ENCODE measurements around the gene ARHGAP44.

The ARHGAP44 gene

GRCh38 chr17:13010959-13011358 lies 221.7 kb downstream of the ARHGAP44 start:
- CTCF ChIA-PET: interaction anchor here (9.6 kb wide), 1 partner anchor 7 kb away, joined by 73 read pairs; no protein-coding TSS in a partner anchor
- POLR2A ChIA-PET: no interaction called here
- TF ChIP-seq, protein P1, sequence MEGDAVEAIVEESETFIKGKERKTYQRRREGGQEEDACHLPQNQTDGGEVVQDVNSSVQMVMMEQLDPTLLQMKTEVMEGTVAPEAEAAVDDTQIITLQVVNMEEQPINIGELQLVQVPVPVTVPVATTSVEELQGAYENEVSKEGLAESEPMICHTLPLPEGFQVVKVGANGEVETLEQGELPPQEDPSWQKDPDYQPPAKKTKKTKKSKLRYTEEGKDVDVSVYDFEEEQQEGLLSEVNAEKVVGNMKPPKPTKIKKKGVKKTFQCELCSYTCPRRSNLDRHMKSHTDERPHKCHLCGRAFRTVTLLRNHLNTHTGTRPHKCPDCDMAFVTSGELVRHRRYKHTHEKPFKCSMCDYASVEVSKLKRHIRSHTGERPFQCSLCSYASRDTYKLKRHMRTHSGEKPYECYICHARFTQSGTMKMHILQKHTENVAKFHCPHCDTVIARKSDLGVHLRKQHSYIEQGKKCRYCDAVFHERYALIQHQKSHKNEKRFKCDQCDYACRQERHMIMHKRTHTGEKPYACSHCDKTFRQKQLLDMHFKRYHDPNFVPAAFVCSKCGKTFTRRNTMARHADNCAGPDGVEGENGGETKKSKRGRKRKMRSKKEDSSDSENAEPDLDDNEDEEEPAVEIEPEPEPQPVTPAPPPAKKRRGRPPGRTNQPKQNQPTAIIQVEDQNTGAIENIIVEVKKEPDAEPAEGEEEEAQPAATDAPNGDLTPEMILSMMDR (IDR thresholded peaks at IDR 0.05; ENCODE audit: insufficient read depth, low read length, missing control alignments): no peak
- no peak for DNase-seq (ENCODE audit: low read depth, low spot score)
- no peak overlapping the region for H3K4me3 ChIP-seq (ENCODE audit: low read depth, low read length)

DNA sequence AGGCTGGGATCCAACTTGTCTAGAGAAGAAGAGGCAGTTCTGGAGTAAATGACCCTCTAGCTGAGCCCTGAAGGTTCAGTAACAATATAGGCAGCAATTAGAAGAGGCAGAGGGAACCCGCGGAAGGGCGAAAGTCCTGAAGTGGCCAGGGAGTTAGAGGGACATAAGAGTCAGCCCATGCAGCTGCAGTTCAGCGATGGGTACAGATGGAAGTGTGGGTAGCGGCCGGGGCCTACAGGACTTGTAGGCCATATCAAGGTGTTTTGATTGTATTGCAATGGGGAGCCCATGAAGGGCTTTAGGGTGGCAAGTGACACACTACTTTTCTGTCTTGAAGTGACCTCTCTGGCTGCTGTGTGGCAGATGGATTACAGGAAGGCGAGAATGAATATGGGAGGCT lies 225.5 kb downstream of the ARHGAP44 start:
- CTCF ChIA-PET: interaction anchor here (1.4 to 9.6 kb wide), 4 partner anchors 9 to 347 kb away, joined by 4 to 73 read pairs (median 6); no protein-coding TSS in a partner anchor
- H3K4me3 ChIP-seq (ENCODE audit: low read depth, low read length): no peak overlapping the region
- TF ChIP-seq, protein P1 (IDR thresholded peaks at IDR 0.05; ENCODE audit: insufficient read depth, low read length, missing control alignments): no peak
- no peak for DNase-seq (ENCODE audit: low read depth, low spot score)
- POLR2A ChIA-PET: no interaction called here

DNA sequence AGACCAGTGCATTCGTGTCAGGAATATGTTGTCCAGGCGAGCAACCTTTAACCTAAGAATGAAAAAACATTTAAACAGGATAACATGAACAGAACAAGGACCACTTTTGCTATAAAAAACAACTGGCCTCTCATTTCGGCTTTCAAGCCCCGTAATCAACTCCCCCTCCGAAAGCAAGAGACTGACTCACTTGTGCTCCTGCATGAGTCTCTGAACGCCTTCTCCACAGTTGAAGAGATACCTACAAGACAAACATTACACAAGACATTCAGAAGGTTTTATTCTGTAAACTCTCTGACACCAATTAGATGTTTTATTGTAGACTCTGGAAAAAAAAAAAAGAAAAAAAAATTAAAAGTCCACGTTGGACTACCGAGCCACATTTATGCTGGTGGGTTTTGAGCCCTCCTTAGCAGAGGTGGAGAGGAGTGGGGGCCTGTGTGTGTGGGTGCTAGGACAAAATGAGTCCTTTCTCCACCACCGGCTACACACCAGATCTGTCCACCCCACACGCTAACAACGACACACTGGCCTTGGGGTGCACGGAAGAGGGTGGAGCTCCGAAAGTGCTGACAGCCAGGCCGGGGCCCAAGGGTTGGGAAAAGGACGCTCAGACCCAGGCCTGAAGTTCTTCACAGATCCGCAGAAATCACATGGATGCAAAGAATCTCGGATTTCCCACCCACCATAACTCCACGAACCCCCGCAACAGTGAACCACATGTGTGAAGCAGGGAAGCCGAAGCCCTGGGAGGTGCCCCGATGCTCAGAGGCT lies 227.8 kb downstream of the ARHGAP44 start:
- ChIA-PET POLR2A (interaction anchor here (0.6 to 0.9 kb wide), 2 partner anchors 412 to 1020 kb away, joined by 4 to 5 read pairs; partner anchors contain the start of gene ZNF18), CTCF (interaction anchor here (1.4 to 9.6 kb wide), 3 partner anchors 13 to 14 kb away, joined by 5 to 127 read pairs (median 73); no protein-coding TSS in a partner anchor)
- TF ChIP-seq, protein P1 (IDR thresholded peaks at IDR 0.05; ENCODE audit: insufficient read depth, low read length, missing control alignments): no peak
- no peak for DNase-seq (ENCODE audit: low read depth, low spot score)
- H3K4me3 ChIP-seq (ENCODE audit: low read depth, low read length): peak overlapping the region; percentile 82

DNA sequence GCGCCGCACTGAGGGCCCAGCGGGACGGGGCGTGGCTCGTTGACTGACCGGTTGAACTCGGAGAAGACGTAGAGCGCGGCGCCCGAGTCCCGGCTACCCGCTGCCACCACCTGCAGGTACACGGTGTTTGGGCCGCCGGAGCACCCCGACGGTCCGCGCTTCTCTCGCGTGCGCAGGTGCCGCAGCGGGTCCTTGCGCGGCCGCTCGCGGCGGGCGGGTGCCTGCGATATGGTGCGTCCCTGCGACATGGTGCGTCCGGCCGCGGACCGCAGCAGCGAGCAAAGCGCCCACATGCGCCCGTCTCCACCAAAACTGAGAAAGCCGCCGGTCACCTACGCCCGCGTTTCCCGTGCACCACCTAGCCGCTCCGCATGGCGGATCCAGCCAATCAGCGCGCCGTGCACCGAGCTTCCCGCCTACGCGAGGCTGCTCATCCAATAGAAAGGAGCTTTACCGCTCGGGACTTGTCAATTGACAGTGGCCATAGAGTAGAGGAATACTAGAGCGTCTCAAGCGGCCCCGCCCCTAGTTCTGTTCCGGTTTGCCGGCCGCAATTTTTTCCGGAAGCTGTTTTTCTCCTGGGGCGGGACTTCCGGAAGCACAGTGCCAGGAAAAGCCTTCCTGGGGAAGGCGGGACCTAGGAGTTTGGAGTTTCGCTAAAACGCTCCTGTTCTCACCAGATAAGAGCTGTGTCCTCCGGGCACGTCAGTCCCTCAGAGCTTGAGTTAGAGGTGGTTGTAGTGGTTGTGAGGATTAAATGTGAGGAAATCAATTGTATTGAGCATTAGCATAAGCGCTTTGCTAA lies 228.6 kb downstream of the ARHGAP44 start, which contains the start of gene ELAC2:
Gene ELAC2 (minus strand): TSS at position 373 of the 805 bp plus-strand sequence. CDS start 80 bp downstream, at position 293.
- ChIA-PET CTCF (interaction anchor here (1.3 to 9.6 kb wide), 3 partner anchors 13 to 1280 kb away, joined by 3 to 127 read pairs (median 73); no protein-coding TSS in a partner anchor), POLR2A (interaction anchor here (0.9 to 1.5 kb wide), 4 partner anchors 9 to 1283 kb away, joined by 4 to 5 read pairs (median 4); partner anchors contain the start of genes HS3ST3B1 and ZNF18)
- TF ChIP-seq, protein P1 (IDR thresholded peaks at IDR 0.05; ENCODE audit: insufficient read depth, low read length, missing control alignments): no peak

GRCh38 chr17:13024016-13024415 lies 234.7 kb downstream of the ARHGAP44 start:
- DNase-seq (ENCODE audit: low read depth, low spot score): no peak
- TF ChIP-seq, protein P1 (IDR thresholded peaks at IDR 0.05; ENCODE audit: insufficient read depth, low read length, missing control alignments): no peak
- ChIA-PET POLR2A (no interaction called here), CTCF (interaction anchor here (0.9 to 7.6 kb wide), 5 partner anchors 6 to 405 kb away, joined by 3 to 127 read pairs (median 4); no protein-coding TSS in a partner anchor)
- no peak overlapping the region for H3K4me3 ChIP-seq (ENCODE audit: low read depth, low read length)

More for the DNA sequence above, 228.6 kb downstream of the ARHGAP44 start, which contains the start of gene ELAC2:
- peak within 1 kb of the TSS; percentile 82 for H3K4me3 ChIP-seq (ENCODE audit: low read depth, low read length)
- DNase-seq (ENCODE audit: low read depth, low spot score): peak; percentile 96
